BLaER1 (cell line): Measurements from ENCODE around the gene FOXA3.
"Not testable (repeated sequence)": the region's sequence is repeated elsewhere in the genome, so short reads cannot be mapped to it uniquely, and the experiment has no call there.

ENCODE experiments used
- H3K27ac ChIP-seq: shearing (Covaris generic); formaldehyde crosslinking; 2 replicates; pipeline ENCODE4 v1.8.1; 2022
- H3K27me3 ChIP-seq: shearing (Covaris generic); formaldehyde crosslinking; 2 replicates; pipeline ENCODE4 v1.8.1; 2022
- H3K36me3 ChIP-seq: shearing (Covaris generic); formaldehyde crosslinking; 2 replicates; pipeline ENCODE4 v1.8.1; 2022
- H3K4me1 ChIP-seq: shearing (Covaris generic); formaldehyde crosslinking; 2 replicates; pipeline ENCODE4 v1.8.1; 2022
- H3K4me2 ChIP-seq: shearing (Covaris generic); formaldehyde crosslinking; 2 replicates; pipeline ENCODE4 v1.8.1; 2022
- H3K4me3 ChIP-seq: shearing (Covaris generic); formaldehyde crosslinking; 2 replicates; pipeline ENCODE4 v1.8.1; 2022
- H3K9ac ChIP-seq: shearing (Covaris generic); formaldehyde crosslinking; 2 replicates; pipeline ENCODE4 v1.8.1; 2022
- H3K9me3 ChIP-seq: shearing (Covaris generic); formaldehyde crosslinking; 2 replicates; pipeline ENCODE4 v1.8.1; 2022
- H4K20me1 ChIP-seq: shearing (Covaris generic); formaldehyde crosslinking; 2 replicates; pipeline ENCODE4 v1.8.1; 2022
- Cebpa-rat ChIP-seq: shearing (Covaris generic); IDR thresholded peaks from 2 replicates; pipeline ENCODE4 v1.8.1; 2022

The FOXA3 gene

GRCh38 chr19:45854167-45854778, 9.9 kb upstream of the FOXA3 start:
- no peaks in the 10 kb centered on the region for H3K4me1 ChIP-seq

GRCh38 chr19:45860359-45861259, 3.5 kb upstream of the FOXA3 start:
- no peak overlapping the region for H3K4me3 ChIP-seq
- no peak overlapping the region for H3K9ac ChIP-seq
- peak overlapping the region; percentile 79 for H3K4me2 ChIP-seq
- no peak for TF ChIP-seq Cebpa-rat
- H3K9me3 ChIP-seq: no peaks in the 10 kb centered on the region
- H3K27me3 ChIP-seq: peaks cover 25% of the 10 kb centered on the region
- no peak overlapping the region for H3K27ac ChIP-seq
- peaks cover 50% of the 10 kb centered on the region for H3K36me3 ChIP-seq
- peaks cover 24% of the 10 kb centered on the region for H3K4me1 ChIP-seq
- H4K20me1 ChIP-seq: peaks cover 23% of the 10 kb centered on the region

More at GRCh38 chr19:45854167-45854778, 9.9 kb upstream of the FOXA3 start:
- Histone ChIP-seq H3K27me3 (no peaks in the 10 kb centered on the region), H3K4me3 (no peak overlapping the region), H3K4me2 (no peak overlapping the region), H3K9ac (no peak overlapping the region), H3K9me3 (no peaks in the 10 kb centered on the region), H3K36me3 (peaks cover 96% of the 10 kb centered on the region), H4K20me1 (peaks cover 68% of the 10 kb centered on the region), H3K27ac (no peak overlapping the region)
- TF ChIP-seq Cebpa-rat: no peak

GRCh38 chr19:45862271-45862563, 1.9 kb upstream of the FOXA3 start:
- Histone ChIP-seq H3K4me1 (peaks cover 24% of the 10 kb centered on the region), H3K27ac (peak overlapping the region; percentile 92), H4K20me1 (peaks cover 7% of the 10 kb centered on the region), H3K4me2 (peak overlapping the region; percentile 79), H3K36me3 (peaks cover 34% of the 10 kb centered on the region), H3K9me3 (no peaks in the 10 kb centered on the region), H3K27me3 (peaks cover 41% of the 10 kb centered on the region), H3K9ac (peak overlapping the region; percentile 92), H3K4me3 (peak overlapping the region; percentile 92)
- no peak for TF ChIP-seq Cebpa-rat

GRCh38 chr19:45862564-45863334, 1.4 kb upstream of the FOXA3 start, which contains the start of gene SYMPK:
SYMPK (minus strand) TSS chr19:45863147; CDS start chr19:45854495, 8,652 bp downstream.
- Histone ChIP-seq H3K36me3 (peaks cover 33% of the 10 kb centered on the region), H4K20me1 (peaks cover 6% of the 10 kb centered on the region), H3K4me3 (peak within 1 kb of the TSS; percentile 92), H3K4me1 (peaks cover 24% of the 10 kb centered on the region), H3K9ac (peak within 1 kb of the TSS; percentile 92), H3K9me3 (no peaks in the 10 kb centered on the region), H3K27me3 (peaks cover 41% of the 10 kb centered on the region), H3K27ac (peak within 1 kb of the TSS; percentile 92), H3K4me2 (peak within 1 kb of the TSS; percentile 90)
- no peak for TF ChIP-seq Cebpa-rat

GRCh38 chr19:45863335-45863839, 739 bp upstream of the FOXA3 start:
- H3K36me3 ChIP-seq: peaks cover 26% of the 10 kb centered on the region
- H3K27me3 ChIP-seq: peaks cover 41% of the 10 kb centered on the region
- peak overlapping the region; percentile 92; the same call in 1 of the 2 replicates for H3K9ac ChIP-seq
- no peak for TF ChIP-seq Cebpa-rat
- H3K9me3 ChIP-seq: no peaks in the 10 kb centered on the region
- peaks cover 24% of the 10 kb centered on the region for H3K4me1 ChIP-seq
- peak overlapping the region; percentile 90 for H3K4me2 ChIP-seq
- H4K20me1 ChIP-seq: no peaks in the 10 kb centered on the region; the same call in 1 of the 2 replicates
- peak overlapping the region; percentile 92 for H3K4me3 ChIP-seq
- no peak overlapping the region for H3K27ac ChIP-seq

GRCh38 chr19:45864629-45865082, 530 bp downstream of the FOXA3 start:
- peaks cover 14% of the 10 kb centered on the region for H3K36me3 ChIP-seq
- H3K4me1 ChIP-seq: peaks cover 24% of the 10 kb centered on the region
- H3K9ac ChIP-seq: no peak overlapping the region
- H3K27ac ChIP-seq: no peak overlapping the region
- no peak for TF ChIP-seq Cebpa-rat
- H3K4me3 ChIP-seq: no peak overlapping the region
- no peaks in the 10 kb centered on the region for H3K9me3 ChIP-seq
- peaks cover 41% of the 10 kb centered on the region for H3K27me3 ChIP-seq
- peak overlapping the region; percentile 90 for H3K4me2 ChIP-seq
- no peaks in the 10 kb centered on the region; the same call in 1 of the 2 replicates for H4K20me1 ChIP-seq

- H3K9ac ChIP-seq: no peak overlapping the region
- no peaks in the 10 kb centered on the region for H4K20me1 ChIP-seq
- peaks cover 6% of the 10 kb centered on the region for H3K36me3 ChIP-seq
- H3K27me3 ChIP-seq: peaks cover 41% of the 10 kb centered on the region
- no peak for TF ChIP-seq Cebpa-rat
- no peak overlapping the region for H3K4me2 ChIP-seq
- no peak overlapping the region for H3K27ac ChIP-seq
- H3K4me3 ChIP-seq: no peak overlapping the region
- no peaks in the 10 kb centered on the region for H3K9me3 ChIP-seq
- H3K4me1 ChIP-seq: peaks cover 24% of the 10 kb centered on the region
Measured at GRCh38 chr19:45865269-45865948, 1.3 kb downstream of the FOXA3 start.

GRCh38 chr19:45866400-45867176, 2.5 kb downstream of the FOXA3 start:
- peaks cover 41% of the 10 kb centered on the region for H3K27me3 ChIP-seq
- no peaks in the 10 kb centered on the region for H4K20me1 ChIP-seq
- no peak for TF ChIP-seq Cebpa-rat
- H3K9me3 ChIP-seq: no peaks in the 10 kb centered on the region
- no peak overlapping the region for H3K4me2 ChIP-seq
- H3K36me3 ChIP-seq: no peaks in the 10 kb centered on the region
- peaks cover 13% of the 10 kb centered on the region for H3K4me1 ChIP-seq
- no peak overlapping the region for H3K4me3 ChIP-seq
- no peak overlapping the region for H3K27ac ChIP-seq
- no peak overlapping the region for H3K9ac ChIP-seq

GRCh38 chr19:45867241-45867640, 3.1 kb downstream of the FOXA3 start:
- not testable (repeated sequence) for H3K9ac ChIP-seq, H3K27ac ChIP-seq, H3K4me1 ChIP-seq, H3K4me3 ChIP-seq, H3K4me2 ChIP-seq, H4K20me1 ChIP-seq, H3K9me3 ChIP-seq, H3K36me3 ChIP-seq
- peaks cover 41% of the 10 kb centered on the region for H3K27me3 ChIP-seq
